Measurements from ENCODE around the gene GPANK1. TPM values are rescaled to one million over a fixed set of nuclear protein-coding genes. Genes with fewer than 3 reads are reported as not detected.

GPANK1 gene
- total and polyA plus RNA-seq, 2 of the 13 experiments (the other 11 are each of a cell fraction or from before 2014, with no cell fraction given) = 15.4 to 22.8 TPM

DNA sequence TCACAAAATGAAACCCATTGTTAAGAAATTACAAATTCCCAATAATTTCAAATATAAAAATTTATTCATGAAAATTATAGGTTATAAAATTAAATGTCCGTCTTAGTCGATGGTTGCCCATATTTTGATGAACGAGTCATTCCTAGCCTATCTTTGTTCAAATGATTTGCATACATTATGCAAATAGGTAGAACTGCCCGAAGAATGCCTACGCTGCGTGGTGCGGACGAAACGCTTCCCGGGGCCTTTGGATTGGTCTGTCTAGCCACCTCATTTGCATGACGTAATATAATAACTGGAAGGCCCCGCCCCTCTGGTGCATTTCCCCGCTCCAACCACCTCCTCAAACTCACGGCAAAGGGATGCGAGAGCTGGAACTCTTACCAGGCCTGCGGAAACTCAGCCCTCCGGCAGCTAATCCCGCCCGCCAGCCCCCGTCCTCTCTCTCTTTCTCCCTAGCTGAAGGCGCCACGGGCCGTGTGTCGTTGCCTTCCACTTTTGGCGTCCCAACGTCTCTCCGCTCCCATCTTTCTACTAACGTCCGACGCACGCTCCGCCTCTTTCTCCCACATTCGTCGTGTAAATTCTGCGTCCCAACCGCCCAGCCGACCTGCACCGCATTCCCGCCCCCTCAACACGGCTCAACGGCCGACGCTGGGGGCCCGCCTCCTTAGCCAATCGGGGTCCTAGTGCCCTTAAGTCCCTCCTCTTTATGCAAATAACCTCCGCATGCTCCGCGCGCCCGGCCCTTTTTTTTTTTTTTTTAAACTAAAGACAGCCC lies 44.8 kb downstream of the GPANK1 start (continued):
- no peak for TF ChIP-seq ZNF614 (CRISPR knock-in tag; IDR thresholded peaks at IDR 0.05; ENCODE audit: borderline replicate concordance)
- peak; percentile 47; the same call in 1 of the 2 replicates for TF ChIP-seq FOXK2 (IDR thresholded peaks at IDR 0.05)
- no peak for TF ChIP-seq CC2D1A (CRISPR knock-in tag; IDR thresholded peaks at IDR 0.05)
- TF ChIP-seq ZBTB3 (CRISPR knock-in tag; IDR thresholded peaks at IDR 0.05; ENCODE audit: borderline replicate concordance, low read depth) = 0 out of 2 replicates have a peak, but pooled peaks have one; percentile 23
- TF ChIP-seq TP53 (CRISPR knock-in tag; conservative IDR thresholded peaks at IDR 0.05) = no peak
- TF ChIP-seq ZBTB20 (CRISPR knock-in tag; IDR thresholded peaks at IDR 0.05; ENCODE audit: borderline replicate concordance, low read depth) = peak; percentile 79; the same call in 1 of the 2 replicates
- TF ChIP-seq, protein P1, sequence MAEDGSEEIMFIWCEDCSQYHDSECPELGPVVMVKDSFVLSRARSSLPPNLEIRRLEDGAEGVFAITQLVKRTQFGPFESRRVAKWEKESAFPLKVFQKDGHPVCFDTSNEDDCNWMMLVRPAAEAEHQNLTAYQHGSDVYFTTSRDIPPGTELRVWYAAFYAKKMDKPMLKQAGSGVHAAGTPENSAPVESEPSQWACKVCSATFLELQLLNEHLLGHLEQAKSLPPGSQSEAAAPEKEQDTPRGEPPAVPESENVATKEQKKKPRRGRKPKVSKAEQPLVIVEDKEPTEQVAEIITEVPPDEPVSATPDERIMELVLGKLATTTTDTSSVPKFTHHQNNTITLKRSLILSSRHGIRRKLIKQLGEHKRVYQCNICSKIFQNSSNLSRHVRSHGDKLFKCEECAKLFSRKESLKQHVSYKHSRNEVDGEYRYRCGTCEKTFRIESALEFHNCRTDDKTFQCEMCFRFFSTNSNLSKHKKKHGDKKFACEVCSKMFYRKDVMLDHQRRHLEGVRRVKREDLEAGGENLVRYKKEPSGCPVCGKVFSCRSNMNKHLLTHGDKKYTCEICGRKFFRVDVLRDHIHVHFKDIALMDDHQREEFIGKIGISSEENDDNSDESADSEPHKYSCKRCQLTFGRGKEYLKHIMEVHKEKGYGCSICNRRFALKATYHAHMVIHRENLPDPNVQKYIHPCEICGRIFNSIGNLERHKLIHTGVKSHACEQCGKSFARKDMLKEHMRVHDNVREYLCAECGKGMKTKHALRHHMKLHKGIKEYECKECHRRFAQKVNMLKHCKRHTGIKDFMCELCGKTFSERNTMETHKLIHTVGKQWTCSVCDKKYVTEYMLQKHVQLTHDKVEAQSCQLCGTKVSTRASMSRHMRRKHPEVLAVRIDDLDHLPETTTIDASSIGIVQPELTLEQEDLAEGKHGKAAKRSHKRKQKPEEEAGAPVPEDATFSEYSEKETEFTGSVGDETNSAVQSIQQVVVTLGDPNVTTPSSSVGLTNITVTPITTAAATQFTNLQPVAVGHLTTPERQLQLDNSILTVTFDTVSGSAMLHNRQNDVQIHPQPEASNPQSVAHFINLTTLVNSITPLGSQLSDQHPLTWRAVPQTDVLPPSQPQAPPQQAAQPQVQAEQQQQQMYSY (CRISPR knock-in tag; IDR thresholded peaks at IDR 0.05) = peak; percentile 33; the same call in 1 of the 2 replicates
- TF ChIP-seq ZNF350 (CRISPR knock-in tag; IDR thresholded peaks at IDR 0.05; ENCODE audit: borderline replicate concordance, low read depth) = no peak; the same call in 1 of the 2 replicates
- TF ChIP-seq ERF (CRISPR knock-in tag; IDR thresholded peaks at IDR 0.05) = 0 out of 2 replicates have a peak, but pooled peaks have one; percentile 74
- no peak for TF ChIP-seq KMT2A (CRISPR knock-in tag; IDR thresholded peaks at IDR 0.05)
- TF ChIP-seq HMG20A (CRISPR knock-in tag; IDR thresholded peaks at IDR 0.05; ENCODE audit: borderline replicate concordance) = no peak
- no peak for TF ChIP-seq ZBTB1 (CRISPR knock-in tag; IDR thresholded peaks at IDR 0.05; ENCODE audit: borderline replicate concordance)
- TF ChIP-seq RCOR2 (CRISPR knock-in tag; IDR thresholded peaks at IDR 0.05) = no peak
- TF ChIP-seq SP1 (IDR thresholded peaks at IDR 0.05) = no peak
- peak; percentile 92; the same call in 1 of the 2 replicates for TF ChIP-seq SP1 (CRISPR knock-in tag; IDR thresholded peaks at IDR 0.05)
- TF ChIP-seq ZNF446 (CRISPR knock-in tag; IDR thresholded peaks at IDR 0.05) = no peak
- no peak for TF ChIP-seq ZNF33A (CRISPR knock-in tag; IDR thresholded peaks at IDR 0.05; ENCODE audit: borderline replicate concordance)
- TF ChIP-seq, protein P2, sequence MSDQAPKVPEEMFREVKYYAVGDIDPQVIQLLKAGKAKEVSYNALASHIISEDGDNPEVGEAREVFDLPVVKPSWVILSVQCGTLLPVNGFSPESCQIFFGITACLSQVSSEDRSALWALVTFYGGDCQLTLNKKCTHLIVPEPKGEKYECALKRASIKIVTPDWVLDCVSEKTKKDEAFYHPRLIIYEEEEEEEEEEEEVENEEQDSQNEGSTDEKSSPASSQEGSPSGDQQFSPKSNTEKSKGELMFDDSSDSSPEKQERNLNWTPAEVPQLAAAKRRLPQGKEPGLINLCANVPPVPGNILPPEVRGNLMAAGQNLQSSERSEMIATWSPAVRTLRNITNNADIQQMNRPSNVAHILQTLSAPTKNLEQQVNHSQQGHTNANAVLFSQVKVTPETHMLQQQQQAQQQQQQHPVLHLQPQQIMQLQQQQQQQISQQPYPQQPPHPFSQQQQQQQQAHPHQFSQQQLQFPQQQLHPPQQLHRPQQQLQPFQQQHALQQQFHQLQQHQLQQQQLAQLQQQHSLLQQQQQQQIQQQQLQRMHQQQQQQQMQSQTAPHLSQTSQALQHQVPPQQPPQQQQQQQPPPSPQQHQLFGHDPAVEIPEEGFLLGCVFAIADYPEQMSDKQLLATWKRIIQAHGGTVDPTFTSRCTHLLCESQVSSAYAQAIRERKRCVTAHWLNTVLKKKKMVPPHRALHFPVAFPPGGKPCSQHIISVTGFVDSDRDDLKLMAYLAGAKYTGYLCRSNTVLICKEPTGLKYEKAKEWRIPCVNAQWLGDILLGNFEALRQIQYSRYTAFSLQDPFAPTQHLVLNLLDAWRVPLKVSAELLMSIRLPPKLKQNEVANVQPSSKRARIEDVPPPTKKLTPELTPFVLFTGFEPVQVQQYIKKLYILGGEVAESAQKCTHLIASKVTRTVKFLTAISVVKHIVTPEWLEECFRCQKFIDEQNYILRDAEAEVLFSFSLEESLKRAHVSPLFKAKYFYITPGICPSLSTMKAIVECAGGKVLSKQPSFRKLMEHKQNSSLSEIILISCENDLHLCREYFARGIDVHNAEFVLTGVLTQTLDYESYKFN (CRISPR knock-in tag; conservative IDR thresholded peaks at IDR 0.05) = peak; percentile 67
- no peak for TF ChIP-seq ZNF12 (CRISPR knock-in tag; IDR thresholded peaks at IDR 0.05)
- TF ChIP-seq NFRKB (IDR thresholded peaks at IDR 0.05) = no peak
- TF ChIP-seq ZMYM4 (CRISPR knock-in tag; IDR thresholded peaks at IDR 0.05) = peak; percentile 75
- 0 out of 2 replicates have a peak, but pooled peaks have one; percentile 55 for TF ChIP-seq ZNF552 (CRISPR knock-in tag; IDR thresholded peaks at IDR 0.05; ENCODE audit: borderline replicate concordance)
- TF ChIP-seq, protein P3, sequence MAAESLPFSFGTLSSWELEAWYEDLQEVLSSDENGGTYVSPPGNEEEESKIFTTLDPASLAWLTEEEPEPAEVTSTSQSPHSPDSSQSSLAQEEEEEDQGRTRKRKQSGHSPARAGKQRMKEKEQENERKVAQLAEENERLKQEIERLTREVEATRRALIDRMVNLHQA (CRISPR knock-in tag; IDR thresholded peaks at IDR 0.05) = no peak
- TF ChIP-seq HES4 (CRISPR knock-in tag; IDR thresholded peaks at IDR 0.05; ENCODE audit: borderline replicate concordance) = peak; percentile 69; the same call in 1 of the 2 replicates

Data from HepG2 (cell line).